C4-2B (cell line): ENCODE measurements around the gene TRMO.

Source experiments
- ZFX ChIP-seq: fragments of 450-650 bp; IDR thresholded peaks from 2 replicates; pipeline ENCODE4 v1.6.1; 2017
- TF ChIP-seq, protein P1 (sequence below): fragments of 450-650 bp; conservative IDR thresholded peaks from 2 replicates; pipeline ENCODE4 v1.5.1; 2017; ENCODE audit warnings: mild to moderate bottlenecking

DNA sequence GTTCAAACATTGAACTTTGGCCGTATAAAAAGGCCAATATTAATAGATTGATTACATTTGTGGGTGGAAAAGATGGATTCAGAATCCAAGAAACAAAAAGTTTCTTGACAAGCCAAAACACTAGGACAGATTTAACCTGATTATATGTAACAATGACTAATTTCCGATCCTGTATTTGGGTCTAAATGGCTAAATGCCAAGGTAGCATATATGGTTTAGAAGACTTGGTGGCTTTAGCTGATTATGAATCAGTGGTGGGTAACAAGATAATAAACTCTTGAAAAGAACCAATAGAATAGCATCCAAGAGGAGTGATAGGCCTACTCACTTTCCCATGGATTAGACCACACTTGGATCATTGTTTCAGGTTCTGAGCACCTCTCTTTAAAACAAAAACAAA, 39.1 kb upstream of the TRMO start:
- TF ChIP-seq, protein P1, sequence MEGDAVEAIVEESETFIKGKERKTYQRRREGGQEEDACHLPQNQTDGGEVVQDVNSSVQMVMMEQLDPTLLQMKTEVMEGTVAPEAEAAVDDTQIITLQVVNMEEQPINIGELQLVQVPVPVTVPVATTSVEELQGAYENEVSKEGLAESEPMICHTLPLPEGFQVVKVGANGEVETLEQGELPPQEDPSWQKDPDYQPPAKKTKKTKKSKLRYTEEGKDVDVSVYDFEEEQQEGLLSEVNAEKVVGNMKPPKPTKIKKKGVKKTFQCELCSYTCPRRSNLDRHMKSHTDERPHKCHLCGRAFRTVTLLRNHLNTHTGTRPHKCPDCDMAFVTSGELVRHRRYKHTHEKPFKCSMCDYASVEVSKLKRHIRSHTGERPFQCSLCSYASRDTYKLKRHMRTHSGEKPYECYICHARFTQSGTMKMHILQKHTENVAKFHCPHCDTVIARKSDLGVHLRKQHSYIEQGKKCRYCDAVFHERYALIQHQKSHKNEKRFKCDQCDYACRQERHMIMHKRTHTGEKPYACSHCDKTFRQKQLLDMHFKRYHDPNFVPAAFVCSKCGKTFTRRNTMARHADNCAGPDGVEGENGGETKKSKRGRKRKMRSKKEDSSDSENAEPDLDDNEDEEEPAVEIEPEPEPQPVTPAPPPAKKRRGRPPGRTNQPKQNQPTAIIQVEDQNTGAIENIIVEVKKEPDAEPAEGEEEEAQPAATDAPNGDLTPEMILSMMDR, result no peak
- TF ChIP-seq ZFX, result no peak
